Progenitor cell of endocrine pancreas (in vitro differentiated cells): ENCODE measurements around the gene CDC42EP5. TPM values are rescaled to one million over a fixed set of nuclear protein-coding genes. Genes with fewer than 3 reads are reported as not detected.
"Not testable (repeated sequence)": the region's sequence is repeated elsewhere in the genome, so short reads cannot be mapped to it uniquely, and the experiment has no call there.

Source experiments
- DNase-seq: peaks from one replicate; pipeline ENCODE4 v3.0.0; 2021; ENCODE audit warnings: low spot score; ENCODE audit not compliant: unreplicated experiment
- H3K27ac Mint-ChIP-seq: 2 replicates; pipeline ENCODE4 v1.8.0; 2021; ENCODE audit warnings: mild to moderate bottlenecking, moderate library complexity, mixed read lengths
- H3K27me3 Mint-ChIP-seq: 2 replicates; pipeline ENCODE4 v1.8.0; 2021; ENCODE audit warnings: mixed read lengths
- H3K36me3 Mint-ChIP-seq: 2 replicates; pipeline ENCODE4 v1.8.0; 2022; ENCODE audit warnings: mixed read lengths; ENCODE audit not compliant: insufficient read depth
- H3K4me1 Mint-ChIP-seq: 2 replicates; pipeline ENCODE4 v1.8.0; 2021; ENCODE audit warnings: low read depth, mixed read lengths
- H3K4me3 Mint-ChIP-seq: 2 replicates; pipeline ENCODE4 v1.8.0; 2021; ENCODE audit warnings: low read depth, mild to moderate bottlenecking, moderate library complexity, mixed read lengths
- H3K9me3 Mint-ChIP-seq: 2 replicates; pipeline ENCODE4 v1.8.0; 2021; ENCODE audit warnings: low read depth, mixed read lengths
- total RNA-seq: library from RNA; stranded (reverse); gene quantifications from 2 replicates; pipeline ENCODE4 v1.2.1, GENCODE V29; 2021
- TF ChIP-seq, protein P1 (sequence below): fragments of 200-600 bp; sonication (generic); IDR thresholded peaks from one replicate; pipeline ENCODE4 v1.5.0; 2021; ENCODE audit warnings: antibody characterized with exemption, mild to moderate bottlenecking; ENCODE audit not compliant: unreplicated experiment

Gene CDC42EP5
- total RNA-seq, 1 donor from 2014 or later = 2.1 TPM

DNA sequence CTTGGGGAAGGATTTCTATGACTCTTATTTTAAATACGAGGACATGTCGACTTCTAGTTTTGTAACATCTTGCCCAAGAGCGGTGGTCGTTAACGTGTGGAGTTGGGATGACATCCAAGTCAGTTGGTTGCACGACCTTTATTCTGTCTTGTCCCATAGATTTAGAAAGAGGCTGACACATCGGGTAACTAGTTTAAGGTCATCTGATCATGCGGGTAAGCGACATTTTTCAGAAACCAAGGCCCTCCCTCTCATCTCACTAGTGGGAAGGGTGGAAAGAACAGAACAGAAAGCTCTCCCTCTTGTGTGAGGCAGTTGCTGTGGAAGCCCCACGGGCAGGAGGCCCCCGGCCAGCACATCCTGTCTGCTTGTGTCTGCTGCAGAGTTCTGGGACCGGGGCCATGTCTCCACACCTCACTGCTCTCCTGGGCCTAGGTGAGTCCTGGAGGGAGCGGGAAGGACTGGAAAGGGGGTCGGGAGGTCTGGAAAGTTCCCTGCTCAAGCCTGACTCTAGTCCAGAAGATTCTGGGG lies 29.5 kb upstream of the CDC42EP5 start, which contains the start of gene LAIR2:
TSS of gene LAIR2 (plus strand) at position 314 of the 531 bp plus-strand sequence. CDS start at position 402, 88 bp downstream.
- no peaks in the 10 kb centered on the region for H3K4me1 Mint-ChIP-seq
- no peak within 1 kb of the TSS for H3K27ac Mint-ChIP-seq
- no peaks in the 10 kb centered on the region for H3K27me3 Mint-ChIP-seq
- no peak for DNase-seq
- H3K4me3 Mint-ChIP-seq = no peak within 1 kb of the TSS
- TF ChIP-seq, protein P1, sequence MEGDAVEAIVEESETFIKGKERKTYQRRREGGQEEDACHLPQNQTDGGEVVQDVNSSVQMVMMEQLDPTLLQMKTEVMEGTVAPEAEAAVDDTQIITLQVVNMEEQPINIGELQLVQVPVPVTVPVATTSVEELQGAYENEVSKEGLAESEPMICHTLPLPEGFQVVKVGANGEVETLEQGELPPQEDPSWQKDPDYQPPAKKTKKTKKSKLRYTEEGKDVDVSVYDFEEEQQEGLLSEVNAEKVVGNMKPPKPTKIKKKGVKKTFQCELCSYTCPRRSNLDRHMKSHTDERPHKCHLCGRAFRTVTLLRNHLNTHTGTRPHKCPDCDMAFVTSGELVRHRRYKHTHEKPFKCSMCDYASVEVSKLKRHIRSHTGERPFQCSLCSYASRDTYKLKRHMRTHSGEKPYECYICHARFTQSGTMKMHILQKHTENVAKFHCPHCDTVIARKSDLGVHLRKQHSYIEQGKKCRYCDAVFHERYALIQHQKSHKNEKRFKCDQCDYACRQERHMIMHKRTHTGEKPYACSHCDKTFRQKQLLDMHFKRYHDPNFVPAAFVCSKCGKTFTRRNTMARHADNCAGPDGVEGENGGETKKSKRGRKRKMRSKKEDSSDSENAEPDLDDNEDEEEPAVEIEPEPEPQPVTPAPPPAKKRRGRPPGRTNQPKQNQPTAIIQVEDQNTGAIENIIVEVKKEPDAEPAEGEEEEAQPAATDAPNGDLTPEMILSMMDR = no peak
- peaks cover 33% of the 10 kb centered on the region for H3K9me3 Mint-ChIP-seq
- no peaks in the 10 kb centered on the region for H3K36me3 Mint-ChIP-seq

GRCh38 chr19:54498451-54498772 lies 25.3 kb upstream of the CDC42EP5 start:
- DNase-seq, H3K4me3 Mint-ChIP-seq, H3K36me3 Mint-ChIP-seq, H3K27me3 Mint-ChIP-seq, H3K27ac Mint-ChIP-seq, H3K4me1 Mint-ChIP-seq: not testable (repeated sequence)
- peaks cover 31% of the 10 kb centered on the region for H3K9me3 Mint-ChIP-seq

DNA sequence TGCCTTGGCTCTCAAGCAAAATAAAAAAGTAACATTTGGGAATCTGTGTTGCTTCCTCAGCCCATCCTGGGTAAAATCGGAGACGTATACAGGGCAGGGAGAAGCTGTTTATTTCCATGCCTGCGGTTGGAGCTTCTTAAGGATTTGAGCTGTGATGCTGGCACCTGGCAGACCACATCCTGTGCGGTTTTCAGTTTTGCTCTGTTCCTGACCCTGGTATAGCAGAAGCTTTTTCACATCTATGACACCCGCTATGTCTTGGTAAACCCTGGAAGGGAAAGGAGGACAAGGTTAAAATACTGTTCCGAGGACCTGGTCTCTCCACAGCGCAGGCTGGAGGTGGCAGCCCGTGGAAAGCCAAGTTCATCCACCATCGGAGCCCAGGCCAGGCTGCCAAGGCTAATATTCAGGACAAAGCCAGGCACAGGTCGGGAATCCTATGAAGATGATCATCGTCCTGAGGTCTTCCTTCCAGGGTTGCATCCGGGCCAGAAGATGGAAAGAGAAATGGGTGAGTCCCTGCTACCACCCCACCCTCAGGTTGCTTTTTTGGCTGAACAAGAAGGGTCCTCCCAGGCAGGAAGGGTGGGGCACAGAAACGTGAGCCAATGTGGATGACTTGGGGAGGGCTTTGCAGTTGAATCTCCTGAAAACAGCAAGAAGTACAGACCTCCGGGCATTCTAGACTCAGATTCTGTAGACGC lies 24.8 kb upstream of the CDC42EP5 start:
- H3K9me3 Mint-ChIP-seq = peaks cover 31% of the 10 kb centered on the region
- DNase-seq, H3K36me3 Mint-ChIP-seq, H3K4me3 Mint-ChIP-seq, H3K27ac Mint-ChIP-seq, H3K27me3 Mint-ChIP-seq, H3K4me1 Mint-ChIP-seq: not testable (repeated sequence)

- H3K9me3 Mint-ChIP-seq = peaks cover 23% of the 10 kb centered on the region
- H3K27ac Mint-ChIP-seq, DNase-seq, H3K36me3 Mint-ChIP-seq, H3K4me3 Mint-ChIP-seq, H3K4me1 Mint-ChIP-seq, H3K27me3 Mint-ChIP-seq: not testable (repeated sequence)
Observed at GRCh38 chr19:54495284-54495683, 22.2 kb upstream of the CDC42EP5 start.

DNA sequence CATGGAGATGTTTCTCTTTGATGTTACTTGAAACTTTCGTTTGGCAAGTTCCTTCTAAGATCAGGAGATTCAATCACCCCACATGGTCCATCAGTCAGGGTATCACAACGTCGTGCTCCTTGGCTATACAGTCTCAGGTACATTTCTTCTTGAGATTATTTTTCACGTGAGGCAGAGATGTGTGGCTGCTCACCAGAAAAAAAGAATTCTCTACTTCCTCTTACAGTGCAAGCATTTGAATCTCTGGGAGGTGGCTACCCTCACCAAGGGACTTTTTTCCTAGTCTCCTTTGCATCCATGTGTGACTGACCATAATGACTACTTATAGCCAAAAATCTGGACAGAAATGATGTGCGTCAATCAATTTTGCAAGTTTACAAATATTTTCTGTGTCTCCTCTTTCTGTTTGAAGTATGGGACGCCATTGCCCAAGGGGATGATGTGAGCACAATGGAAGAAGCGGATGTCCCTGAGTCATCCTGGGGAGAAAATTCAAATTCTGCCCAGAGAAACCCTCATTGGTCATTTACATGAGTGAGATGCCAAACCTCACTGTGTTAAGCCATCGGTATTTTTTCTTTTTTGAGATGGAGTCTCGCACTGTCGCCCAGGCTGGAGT lies 21.0 kb upstream of the CDC42EP5 start:
- TF ChIP-seq, protein P1 = no peak
- H3K4me3 Mint-ChIP-seq = no peak overlapping the region
- H3K27me3 Mint-ChIP-seq = no peaks in the 10 kb centered on the region
- H3K4me1 Mint-ChIP-seq = no peaks in the 10 kb centered on the region
- no peak overlapping the region for H3K27ac Mint-ChIP-seq
- no peak for DNase-seq
- peaks cover 18% of the 10 kb centered on the region for H3K9me3 Mint-ChIP-seq
- no peaks in the 10 kb centered on the region for H3K36me3 Mint-ChIP-seq

DNA sequence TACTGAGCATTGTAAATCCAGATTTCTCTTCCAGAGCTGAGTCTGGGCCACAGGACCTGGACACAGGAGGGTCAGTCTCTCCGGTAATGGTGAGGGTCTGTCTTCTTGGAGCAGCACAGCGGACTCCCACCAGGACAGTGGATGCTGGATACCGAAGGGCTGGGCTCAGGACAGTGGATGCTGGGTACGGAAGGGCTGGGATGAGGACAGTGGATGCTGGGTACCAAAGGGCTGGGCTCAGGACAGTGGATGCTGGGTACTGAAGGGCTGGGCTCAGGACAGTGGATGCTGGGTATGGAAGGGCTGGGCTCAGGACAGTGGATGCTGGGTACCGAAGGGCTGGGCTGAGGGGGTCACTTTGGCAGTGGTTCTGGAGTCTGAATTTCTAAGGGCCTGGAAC lies 20.0 kb upstream of the CDC42EP5 start:
- H3K36me3 Mint-ChIP-seq, H3K27me3 Mint-ChIP-seq, H3K4me1 Mint-ChIP-seq, H3K4me3 Mint-ChIP-seq, H3K27ac Mint-ChIP-seq, DNase-seq: not testable (repeated sequence)
- H3K9me3 Mint-ChIP-seq = peaks cover 18% of the 10 kb centered on the region

DNA sequence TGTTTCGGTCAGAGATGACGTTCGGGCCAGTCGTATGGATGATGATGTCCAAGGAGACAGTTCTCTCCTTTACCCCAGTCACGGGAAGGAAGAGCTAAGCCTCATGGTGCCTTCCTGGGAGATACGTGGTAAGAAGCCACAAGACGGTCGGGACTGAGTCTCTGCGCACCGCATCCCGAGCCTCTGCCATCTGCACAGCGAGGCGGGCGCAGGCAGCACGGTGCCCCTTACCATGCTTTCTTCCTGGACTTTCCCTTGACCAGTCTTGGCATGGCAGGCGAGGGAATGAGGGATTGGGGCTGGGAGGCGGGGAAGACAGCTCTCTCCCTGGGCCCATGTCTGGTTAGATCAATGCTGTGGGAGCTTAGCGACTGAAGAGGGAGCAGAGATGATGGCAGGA lies 19.5 kb upstream of the CDC42EP5 start:
- Mint-ChIP-seq H3K9me3 (peaks cover 17% of the 10 kb centered on the region), H3K4me3 (no peak overlapping the region), H3K36me3 (no peaks in the 10 kb centered on the region), H3K27ac (no peak overlapping the region), H3K27me3 (no peaks in the 10 kb centered on the region), H3K4me1 (no peaks in the 10 kb centered on the region)
- no peak for DNase-seq
- TF ChIP-seq, protein P1 = no peak
